Coronary artery (tissue), 2 donors: ENCODE data around the gene ATP6V0E2.

Experiments
- DNase-seq: peaks from one replicate; pipeline ENCODE4 v3.0.0-alpha.2; 2017; ENCODE audit warnings: low spot score
- H3K27ac ChIP-seq, 2 donors: fragments of 200-600 bp; sonication (generic); one replicate each; pipeline ENCODE4 v1.5.1; 2016 to 2019
- H3K4me3 ChIP-seq: fragments of 200-600 bp; sonication (generic); 2 replicates; pipeline ENCODE4 v1.5.1; 2016; ENCODE audit warnings: mild to moderate bottlenecking, moderate library complexity
- CTCF ChIP-seq: fragments of 200-600 bp; sonication (generic); IDR thresholded peaks from one replicate; pipeline ENCODE4 v1.5.1; 2019; ENCODE audit warnings: antibody characterized with exemption

ATP6V0E2 gene

GRCh38 chr7:149856583-149856982 is 17.2 kb upstream of the ATP6V0E2 start:
- Histone ChIP-seq H3K27ac (no peak overlapping the region), H3K4me3 (no peak overlapping the region)
- DNase-seq, result no peak
- no peak for TF ChIP-seq CTCF

- TF ChIP-seq CTCF, result no peak
- DNase-seq, result no peak
- H3K4me3 ChIP-seq, result no peak overlapping the region
- H3K27ac ChIP-seq, result no peak overlapping the region
Observed at GRCh38 chr7:149859369-149859768, 14.4 kb upstream of the ATP6V0E2 start.

GRCh38 chr7:149859876-149860275 is 13.9 kb upstream of the ATP6V0E2 start:
- H3K27ac ChIP-seq, result no peak overlapping the region
- DNase-seq, result no peak
- no peak for TF ChIP-seq CTCF
- H3K4me3 ChIP-seq, result no peak overlapping the region

GRCh38 chr7:149860821-149861727 is 12.7 kb upstream of the ATP6V0E2 start:
- H3K27ac ChIP-seq, result no peak overlapping the region
- no peak for TF ChIP-seq CTCF
- DNase-seq, result no peak

GRCh38 chr7:149861728-149862045 is 12.1 kb upstream of the ATP6V0E2 start:
- no peak overlapping the region for H3K27ac ChIP-seq
- no peak for TF ChIP-seq CTCF
- no peak for DNase-seq
- H3K4me3 ChIP-seq, result no peak overlapping the region

More at GRCh38 chr7:149860821-149861727, 12.7 kb upstream of the ATP6V0E2 start:
- no peak overlapping the region for H3K4me3 ChIP-seq

- no peak overlapping the region for H3K27ac ChIP-seq
- no peak overlapping the region for H3K4me3 ChIP-seq
- no peak for TF ChIP-seq CTCF
- no peak for DNase-seq
Observed at GRCh38 chr7:149862156-149862555, 11.6 kb upstream of the ATP6V0E2 start.

- no peak for DNase-seq
- TF ChIP-seq CTCF, result no peak
- H3K4me3 ChIP-seq, result no peak overlapping the region
- H3K27ac ChIP-seq, result no peak overlapping the region
Observed at GRCh38 chr7:149863500-149863899, 10.3 kb upstream of the ATP6V0E2 start.
